HL-60 (cell line): ENCODE results near the gene CPNE6.

Experiments used
- GABPA ChIP-seq: IDR thresholded peaks from 2 replicates; pipeline ENCODE4 v1.6.1; 2012; ENCODE audit warnings: low read depth
- POLR2AphosphoS5 ChIP-seq: IDR thresholded peaks from 2 replicates; pipeline ENCODE4 v1.6.1; 2012; ENCODE audit warnings: low read depth
- SPI1 ChIP-seq: IDR thresholded peaks from 2 replicates; pipeline ENCODE4 v1.6.1; 2012; ENCODE audit warnings: low read depth, mild to moderate bottlenecking, borderline replicate concordance
- TF ChIP-seq, protein P1 (sequence below): IDR thresholded peaks from one replicate; pipeline ENCODE4 v1.5.1; 2011; ENCODE audit warnings: low read length, control low read depth, inconsistent platforms; ENCODE audit not compliant: insufficient read depth
- TF ChIP-seq, protein P2 (sequence below): IDR thresholded peaks from 2 replicates; pipeline ENCODE4 v1.6.1; 2012; ENCODE audit warnings: low read depth; ENCODE audit not compliant: insufficient replicate concordance

DNA sequence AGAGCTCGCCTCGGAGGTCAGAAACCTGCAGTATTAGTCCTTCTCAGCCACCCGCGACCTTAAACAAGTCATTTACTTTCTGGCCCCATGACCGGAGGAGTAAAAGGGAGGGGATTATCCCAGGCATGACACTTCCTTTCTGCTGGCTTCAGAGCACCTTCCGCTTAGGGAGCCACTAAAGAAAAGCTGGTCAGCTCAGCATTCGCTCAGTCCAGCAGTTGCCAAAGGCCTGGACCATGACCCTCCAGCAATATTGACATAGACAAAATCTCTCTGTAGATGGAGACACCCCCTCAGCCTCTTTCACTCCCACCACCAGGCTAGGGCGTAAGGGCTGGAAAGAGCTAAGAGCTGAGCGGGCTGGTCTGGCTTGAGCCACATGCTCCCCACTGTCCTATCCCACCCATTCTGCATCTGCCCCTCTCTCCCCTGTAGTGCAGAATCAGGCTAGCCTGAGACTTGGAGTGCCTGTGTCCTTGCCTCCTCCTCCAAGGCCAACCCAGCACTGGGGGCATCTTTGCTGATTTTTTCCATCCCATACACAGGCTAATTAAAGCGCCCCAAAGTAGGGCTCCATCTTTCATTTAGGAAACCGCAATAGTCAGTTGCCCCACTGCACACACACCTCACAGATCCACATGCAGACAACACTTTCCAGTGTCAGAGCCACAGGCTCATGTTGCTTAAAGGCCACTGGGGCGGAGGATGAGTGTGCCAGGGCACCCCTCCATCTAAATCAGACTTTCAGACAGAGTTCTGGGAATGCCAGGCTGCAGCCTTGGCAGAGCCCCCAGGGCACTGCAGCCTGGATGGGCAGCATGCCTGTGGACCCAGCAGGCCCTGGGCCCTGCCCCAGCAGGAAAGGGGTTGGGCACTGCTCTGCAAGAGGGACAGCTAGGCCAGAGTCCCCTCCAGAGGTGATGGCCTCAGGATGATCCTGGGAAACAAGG, 4.0 kb upstream of the CPNE6 start:
- TF ChIP-seq SPI1, result no peak
- TF ChIP-seq, protein P1, sequence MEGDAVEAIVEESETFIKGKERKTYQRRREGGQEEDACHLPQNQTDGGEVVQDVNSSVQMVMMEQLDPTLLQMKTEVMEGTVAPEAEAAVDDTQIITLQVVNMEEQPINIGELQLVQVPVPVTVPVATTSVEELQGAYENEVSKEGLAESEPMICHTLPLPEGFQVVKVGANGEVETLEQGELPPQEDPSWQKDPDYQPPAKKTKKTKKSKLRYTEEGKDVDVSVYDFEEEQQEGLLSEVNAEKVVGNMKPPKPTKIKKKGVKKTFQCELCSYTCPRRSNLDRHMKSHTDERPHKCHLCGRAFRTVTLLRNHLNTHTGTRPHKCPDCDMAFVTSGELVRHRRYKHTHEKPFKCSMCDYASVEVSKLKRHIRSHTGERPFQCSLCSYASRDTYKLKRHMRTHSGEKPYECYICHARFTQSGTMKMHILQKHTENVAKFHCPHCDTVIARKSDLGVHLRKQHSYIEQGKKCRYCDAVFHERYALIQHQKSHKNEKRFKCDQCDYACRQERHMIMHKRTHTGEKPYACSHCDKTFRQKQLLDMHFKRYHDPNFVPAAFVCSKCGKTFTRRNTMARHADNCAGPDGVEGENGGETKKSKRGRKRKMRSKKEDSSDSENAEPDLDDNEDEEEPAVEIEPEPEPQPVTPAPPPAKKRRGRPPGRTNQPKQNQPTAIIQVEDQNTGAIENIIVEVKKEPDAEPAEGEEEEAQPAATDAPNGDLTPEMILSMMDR, result no peak
- no peak for TF ChIP-seq POLR2AphosphoS5
- no peak for TF ChIP-seq GABPA
- TF ChIP-seq, protein P2, sequence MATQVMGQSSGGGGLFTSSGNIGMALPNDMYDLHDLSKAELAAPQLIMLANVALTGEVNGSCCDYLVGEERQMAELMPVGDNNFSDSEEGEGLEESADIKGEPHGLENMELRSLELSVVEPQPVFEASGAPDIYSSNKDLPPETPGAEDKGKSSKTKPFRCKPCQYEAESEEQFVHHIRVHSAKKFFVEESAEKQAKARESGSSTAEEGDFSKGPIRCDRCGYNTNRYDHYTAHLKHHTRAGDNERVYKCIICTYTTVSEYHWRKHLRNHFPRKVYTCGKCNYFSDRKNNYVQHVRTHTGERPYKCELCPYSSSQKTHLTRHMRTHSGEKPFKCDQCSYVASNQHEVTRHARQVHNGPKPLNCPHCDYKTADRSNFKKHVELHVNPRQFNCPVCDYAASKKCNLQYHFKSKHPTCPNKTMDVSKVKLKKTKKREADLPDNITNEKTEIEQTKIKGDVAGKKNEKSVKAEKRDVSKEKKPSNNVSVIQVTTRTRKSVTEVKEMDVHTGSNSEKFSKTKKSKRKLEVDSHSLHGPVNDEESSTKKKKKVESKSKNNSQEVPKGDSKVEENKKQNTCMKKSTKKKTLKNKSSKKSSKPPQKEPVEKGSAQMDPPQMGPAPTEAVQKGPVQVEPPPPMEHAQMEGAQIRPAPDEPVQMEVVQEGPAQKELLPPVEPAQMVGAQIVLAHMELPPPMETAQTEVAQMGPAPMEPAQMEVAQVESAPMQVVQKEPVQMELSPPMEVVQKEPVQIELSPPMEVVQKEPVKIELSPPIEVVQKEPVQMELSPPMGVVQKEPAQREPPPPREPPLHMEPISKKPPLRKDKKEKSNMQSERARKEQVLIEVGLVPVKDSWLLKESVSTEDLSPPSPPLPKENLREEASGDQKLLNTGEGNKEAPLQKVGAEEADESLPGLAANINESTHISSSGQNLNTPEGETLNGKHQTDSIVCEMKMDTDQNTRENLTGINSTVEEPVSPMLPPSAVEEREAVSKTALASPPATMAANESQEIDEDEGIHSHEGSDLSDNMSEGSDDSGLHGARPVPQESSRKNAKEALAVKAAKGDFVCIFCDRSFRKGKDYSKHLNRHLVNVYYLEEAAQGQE, result no peak
